ENCODE measurements around the gene KCNG2.

KCNG2 gene

GRCh38 chr18:79937103-79937860 lies 139.5 kb downstream of the KCNG2 start:
- DNase-seq (ENCODE audit: extremely low read depth, low read depth), result no peak
- no peak overlapping the region for H3K4me3 ChIP-seq (replicated peaks; ENCODE audit: low read depth, low read length)
- TF ChIP-seq, protein P1, sequence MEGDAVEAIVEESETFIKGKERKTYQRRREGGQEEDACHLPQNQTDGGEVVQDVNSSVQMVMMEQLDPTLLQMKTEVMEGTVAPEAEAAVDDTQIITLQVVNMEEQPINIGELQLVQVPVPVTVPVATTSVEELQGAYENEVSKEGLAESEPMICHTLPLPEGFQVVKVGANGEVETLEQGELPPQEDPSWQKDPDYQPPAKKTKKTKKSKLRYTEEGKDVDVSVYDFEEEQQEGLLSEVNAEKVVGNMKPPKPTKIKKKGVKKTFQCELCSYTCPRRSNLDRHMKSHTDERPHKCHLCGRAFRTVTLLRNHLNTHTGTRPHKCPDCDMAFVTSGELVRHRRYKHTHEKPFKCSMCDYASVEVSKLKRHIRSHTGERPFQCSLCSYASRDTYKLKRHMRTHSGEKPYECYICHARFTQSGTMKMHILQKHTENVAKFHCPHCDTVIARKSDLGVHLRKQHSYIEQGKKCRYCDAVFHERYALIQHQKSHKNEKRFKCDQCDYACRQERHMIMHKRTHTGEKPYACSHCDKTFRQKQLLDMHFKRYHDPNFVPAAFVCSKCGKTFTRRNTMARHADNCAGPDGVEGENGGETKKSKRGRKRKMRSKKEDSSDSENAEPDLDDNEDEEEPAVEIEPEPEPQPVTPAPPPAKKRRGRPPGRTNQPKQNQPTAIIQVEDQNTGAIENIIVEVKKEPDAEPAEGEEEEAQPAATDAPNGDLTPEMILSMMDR (IDR thresholded peaks at IDR 0.05; ENCODE audit: low read depth, low read length, missing control alignments), result no peak

GRCh38 chr18:79938196-79938595 lies 140.5 kb downstream of the KCNG2 start:
- TF ChIP-seq, protein P1 (IDR thresholded peaks at IDR 0.05; ENCODE audit: low read depth, low read length, missing control alignments), result no peak
- no peak overlapping the region for H3K4me3 ChIP-seq (replicated peaks; ENCODE audit: low read depth, low read length)
- DNase-seq (ENCODE audit: extremely low read depth, low read depth), result no peak

DNA sequence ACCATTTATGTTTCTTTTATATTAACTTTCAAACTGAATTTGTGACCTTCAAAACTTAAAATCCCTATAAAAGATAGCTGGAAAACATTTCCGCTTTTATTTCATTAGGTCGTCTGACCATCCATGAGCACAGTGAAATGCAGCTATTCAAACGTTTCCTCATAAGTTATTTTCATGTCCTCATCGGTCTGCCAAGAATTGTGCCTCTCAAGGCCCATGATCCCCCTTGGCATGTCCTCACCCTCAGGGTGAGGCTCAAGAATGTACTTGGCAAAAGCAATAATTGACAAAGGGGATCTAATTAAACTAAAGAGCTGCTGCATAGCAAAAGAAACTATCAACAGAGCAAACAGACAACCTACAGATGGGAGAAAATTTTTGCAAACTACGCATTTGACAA lies 141.4 kb downstream of the KCNG2 start:
- DNase-seq (ENCODE audit: extremely low read depth, low read depth), result no peak
- H3K4me3 ChIP-seq (replicated peaks; ENCODE audit: low read depth, low read length), result no peak overlapping the region
- TF ChIP-seq, protein P1 (IDR thresholded peaks at IDR 0.05; ENCODE audit: low read depth, low read length, missing control alignments), result no peak

- TF ChIP-seq, protein P1 (IDR thresholded peaks at IDR 0.05; ENCODE audit: low read depth, low read length, missing control alignments), result no peak
- no peak overlapping the region for H3K4me3 ChIP-seq (replicated peaks; ENCODE audit: low read depth, low read length)
- DNase-seq (ENCODE audit: extremely low read depth, low read depth), result no peak
Measured at GRCh38 chr18:79940126-79940813, 142.5 kb downstream of the KCNG2 start.

- H3K4me3 ChIP-seq (replicated peaks; ENCODE audit: low read depth, low read length), result no peak overlapping the region
- no peak for DNase-seq (ENCODE audit: extremely low read depth, low read depth)
- TF ChIP-seq, protein P1 (IDR thresholded peaks at IDR 0.05; ENCODE audit: low read depth, low read length, missing control alignments), result no peak
Measured at GRCh38 chr18:79940814-79941472, 143.2 kb downstream of the KCNG2 start.

GRCh38 chr18:79941473-79942119 lies 143.9 kb downstream of the KCNG2 start:
- H3K4me3 ChIP-seq (replicated peaks; ENCODE audit: low read depth, low read length), result no peak overlapping the region
- TF ChIP-seq, protein P1 (IDR thresholded peaks at IDR 0.05; ENCODE audit: low read depth, low read length, missing control alignments), result no peak
- DNase-seq (ENCODE audit: extremely low read depth, low read depth), result no peak

All from HFF-Myc (cell line).